ENCODE data around the gene SPNS2. TPM values are rescaled to one million over a fixed set of nuclear protein-coding genes. Genes with fewer than 3 reads are reported as not detected.

SPNS2 gene
- total RNA-seq, 1 donor from 2014 or later, result 11.4 TPM

DNA sequence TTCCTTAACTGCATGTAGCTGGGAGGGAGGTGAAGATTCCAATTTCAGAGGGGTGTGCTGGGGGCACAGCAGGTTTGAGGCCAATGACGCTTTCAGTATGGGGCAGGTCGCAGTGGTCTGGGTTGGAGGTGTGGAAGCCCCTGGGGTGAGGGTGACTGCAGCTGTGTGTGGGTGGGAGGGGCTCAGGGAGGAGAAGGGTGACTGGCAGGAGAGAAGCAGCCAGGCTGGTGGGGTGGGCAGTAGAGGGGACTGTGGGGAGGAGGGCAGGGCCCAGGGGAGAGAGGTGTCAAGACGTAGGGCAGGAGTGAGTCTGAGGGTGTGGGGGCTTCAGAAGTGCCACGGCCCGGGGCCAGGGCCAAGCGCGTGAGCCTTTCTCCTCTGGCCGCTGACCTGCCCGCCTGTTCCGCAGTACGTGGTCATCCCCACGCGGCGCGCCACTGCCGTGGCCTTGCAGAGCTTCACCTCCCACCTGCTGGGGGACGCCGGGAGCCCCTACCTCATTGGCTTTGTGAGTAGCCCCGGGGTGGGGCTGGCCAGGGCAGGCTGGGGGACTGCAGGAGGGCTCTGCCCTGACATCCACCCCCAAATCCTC, 37.1 kb downstream of the SPNS2 start:
- no peak for ATAC-seq
- no peak for DNase-seq (ENCODE audit: low spot score)

DNA sequence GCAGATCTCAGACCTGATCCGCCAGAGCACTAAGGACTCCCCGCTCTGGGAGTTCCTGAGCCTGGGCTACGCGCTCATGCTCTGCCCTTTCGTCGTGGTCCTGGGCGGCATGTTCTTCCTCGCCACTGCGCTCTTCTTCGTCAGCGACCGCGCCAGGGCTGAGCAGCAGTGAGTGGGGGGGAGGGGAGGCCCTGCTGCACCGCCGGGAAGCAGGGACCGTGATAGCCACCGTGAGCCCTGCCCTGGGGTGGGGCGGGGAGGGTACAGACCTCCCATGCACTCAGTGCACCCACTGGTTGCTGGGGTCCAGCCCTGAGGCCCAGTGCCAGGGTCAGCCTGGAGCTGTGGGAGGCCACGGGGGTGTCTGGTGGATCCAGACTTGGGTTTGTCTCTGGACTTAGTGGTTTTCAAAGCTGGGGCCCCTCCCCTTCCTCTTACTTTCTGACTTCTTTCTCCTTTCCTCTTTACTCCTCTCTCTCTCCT, 37.6 kb downstream of the SPNS2 start:
- DNase-seq (ENCODE audit: low spot score), result no peak

DNA sequence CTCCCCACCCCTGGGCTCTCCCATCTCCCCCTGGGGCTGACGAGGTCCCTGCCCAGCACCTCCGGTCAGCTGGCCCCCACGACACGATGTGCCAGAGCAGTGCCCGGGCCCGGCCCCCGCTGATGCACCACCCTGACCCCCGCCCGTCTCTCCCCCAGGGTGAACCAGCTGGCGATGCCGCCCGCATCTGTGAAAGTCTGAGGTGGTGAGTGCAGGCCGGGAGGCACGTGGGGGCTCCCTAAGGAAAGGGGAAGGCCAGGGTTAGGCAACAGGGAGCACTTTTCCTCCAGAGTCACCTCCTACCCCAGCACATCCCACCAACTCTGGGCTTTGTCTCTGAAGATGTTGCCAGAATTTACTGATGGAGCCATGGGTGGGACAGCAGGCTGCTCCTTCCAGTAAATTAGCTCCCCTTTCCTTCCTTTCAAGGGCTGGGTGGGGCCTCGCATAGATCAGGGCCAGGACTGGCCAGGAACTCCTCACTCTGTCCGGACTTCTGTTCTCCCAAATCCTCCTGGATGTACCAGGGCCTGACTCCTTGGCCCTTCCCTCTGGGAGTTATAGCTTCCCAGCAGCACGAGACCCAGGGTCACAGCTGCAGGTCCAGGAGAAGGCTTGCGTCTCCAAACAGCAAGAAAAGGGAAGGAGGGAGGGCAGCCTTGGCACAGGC, 38.2 kb downstream of the SPNS2 start:
- no peak for DNase-seq (ENCODE audit: low spot score)
- ATAC-seq, result no peak

More for the DNA sequence above, 37.6 kb downstream of the SPNS2 start:
- no peak for ATAC-seq

DNA sequence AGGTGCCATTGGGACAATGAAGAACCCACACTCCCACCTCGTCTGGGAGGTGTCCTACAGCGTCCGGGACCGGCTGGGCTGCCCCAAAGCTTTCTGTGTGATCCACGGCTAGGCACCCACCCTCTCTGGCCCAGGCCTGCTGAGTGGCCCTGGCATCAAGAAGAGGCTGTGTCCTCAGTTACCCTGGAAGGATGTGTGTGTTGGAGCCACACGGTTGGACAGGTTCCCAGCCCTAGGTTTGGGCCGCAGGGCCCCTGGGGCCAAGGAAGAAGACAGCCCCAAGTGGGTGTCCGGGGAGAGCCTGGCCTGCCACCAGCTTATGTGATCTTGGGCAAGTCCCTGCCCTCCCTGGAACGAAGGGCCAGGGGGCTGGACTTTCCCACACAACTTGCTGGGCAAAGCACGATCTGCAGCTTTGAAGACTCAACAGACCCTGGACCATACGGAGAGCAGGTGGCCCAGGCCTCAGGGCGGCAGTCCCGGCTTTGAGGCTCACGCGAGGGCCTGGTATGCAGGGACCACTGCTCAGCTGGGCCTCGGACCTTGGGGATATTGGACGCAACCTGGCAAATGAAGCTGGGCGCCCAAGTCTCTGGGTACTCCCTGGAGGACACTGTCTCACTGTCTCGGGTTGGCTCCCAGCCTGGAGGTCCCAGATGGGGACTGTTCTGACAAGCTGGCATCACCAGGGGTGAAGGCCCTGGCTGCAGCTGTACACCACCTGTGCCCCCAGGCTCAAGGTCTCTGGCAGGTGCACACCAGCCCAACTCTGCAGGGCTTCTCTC, 39.0 kb downstream of the SPNS2 start:
- DNase-seq (ENCODE audit: low spot score) (no peak), ATAC-seq (no peak)

DNA sequence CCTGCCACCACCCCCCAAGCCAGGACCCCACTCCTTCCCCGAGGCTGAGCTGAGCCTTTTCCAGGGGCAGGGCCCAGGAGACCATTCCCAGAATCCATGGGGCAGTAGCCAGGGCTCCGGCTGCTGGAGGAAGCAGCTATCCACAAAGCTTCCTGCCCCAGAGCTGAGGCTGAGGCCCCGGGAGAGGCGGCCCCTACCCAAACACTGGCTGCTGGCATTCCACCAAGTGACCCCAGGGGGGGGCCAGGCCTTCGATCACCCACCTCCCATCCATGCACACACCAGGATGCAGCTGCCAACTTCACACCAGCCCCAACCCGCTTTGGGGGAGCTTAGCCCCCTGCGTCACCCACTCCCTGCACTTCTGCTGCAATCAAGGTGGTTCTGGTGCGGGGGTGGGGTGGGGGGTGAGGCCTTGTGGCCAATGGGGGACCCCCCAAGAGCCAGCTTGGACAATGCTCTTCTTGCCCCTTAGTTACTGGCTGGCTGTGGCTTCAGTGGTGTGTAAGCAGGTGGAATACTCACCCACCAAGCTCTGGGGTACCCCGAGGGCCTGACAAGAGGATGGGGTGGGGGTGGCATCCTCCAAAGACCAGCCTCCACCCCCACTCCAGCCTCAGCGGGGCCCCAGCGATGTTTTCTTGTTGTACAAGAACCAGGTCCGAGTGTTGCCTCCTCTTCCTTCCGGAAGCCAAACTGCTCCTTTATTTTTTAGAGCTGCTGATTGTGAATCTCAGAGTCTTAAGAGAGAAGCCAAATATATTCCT, 39.7 kb downstream of the SPNS2 start:
- no peak for ATAC-seq

DNA sequence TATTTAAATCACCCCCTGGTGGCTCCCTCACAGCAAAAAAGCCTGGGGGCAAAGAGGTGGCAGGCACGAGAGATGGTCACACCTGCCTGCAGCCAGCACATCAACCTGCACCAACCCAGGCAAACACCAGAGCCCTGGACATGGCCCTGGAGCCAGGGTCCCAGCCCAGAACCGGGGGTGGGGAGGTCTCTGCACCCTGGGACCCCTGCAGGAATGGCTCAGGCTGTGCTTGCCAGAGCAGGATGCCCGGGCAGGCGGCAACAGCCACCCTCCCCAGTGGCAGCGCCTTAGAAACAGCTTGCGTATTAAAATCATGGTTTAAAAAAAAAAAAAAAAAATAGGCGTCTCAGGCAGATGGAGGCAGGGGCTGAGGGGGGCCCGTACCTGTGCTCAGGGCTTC, 40.3 kb downstream of the SPNS2 start:
- DNase-seq (ENCODE audit: low spot score) (no peak), ATAC-seq (no peak)

More for the DNA sequence above, 39.7 kb downstream of the SPNS2 start:
- DNase-seq (ENCODE audit: low spot score), result no peak

DNA sequence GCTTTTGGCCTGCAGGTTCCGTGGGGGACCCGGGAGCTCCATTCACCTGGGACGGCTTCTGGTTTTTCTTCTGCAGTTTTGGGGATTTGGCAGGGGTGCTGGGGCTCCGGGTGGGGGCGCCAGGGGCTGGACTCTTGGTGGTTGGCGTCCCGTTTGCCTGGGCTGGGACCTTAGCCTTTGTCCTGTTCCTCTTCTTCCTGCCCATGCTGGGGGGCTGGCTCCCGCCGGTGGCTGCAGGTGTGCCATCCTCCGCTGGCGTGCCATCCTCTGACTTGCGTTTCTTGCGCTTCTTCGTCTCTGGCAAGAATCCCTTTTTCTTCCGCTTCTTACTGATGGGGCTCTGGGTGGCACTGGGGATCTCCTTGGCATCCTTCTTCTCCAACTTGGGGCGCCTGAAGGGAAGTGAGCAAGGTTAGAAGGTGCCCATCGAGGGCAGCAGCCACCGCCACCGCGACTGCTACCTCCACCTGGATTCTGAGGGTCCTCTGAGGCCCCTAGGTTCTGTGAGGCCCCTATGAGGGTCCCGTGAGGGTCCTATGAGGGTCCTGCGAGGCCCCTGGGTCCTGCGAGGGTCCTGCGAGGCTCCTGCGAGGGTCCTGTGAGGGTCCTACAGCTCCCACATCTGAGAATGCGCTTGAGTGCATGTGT, 41.0 kb downstream of the SPNS2 start:
- ATAC-seq, result no peak
- no peak for DNase-seq (ENCODE audit: low spot score)

DNA sequence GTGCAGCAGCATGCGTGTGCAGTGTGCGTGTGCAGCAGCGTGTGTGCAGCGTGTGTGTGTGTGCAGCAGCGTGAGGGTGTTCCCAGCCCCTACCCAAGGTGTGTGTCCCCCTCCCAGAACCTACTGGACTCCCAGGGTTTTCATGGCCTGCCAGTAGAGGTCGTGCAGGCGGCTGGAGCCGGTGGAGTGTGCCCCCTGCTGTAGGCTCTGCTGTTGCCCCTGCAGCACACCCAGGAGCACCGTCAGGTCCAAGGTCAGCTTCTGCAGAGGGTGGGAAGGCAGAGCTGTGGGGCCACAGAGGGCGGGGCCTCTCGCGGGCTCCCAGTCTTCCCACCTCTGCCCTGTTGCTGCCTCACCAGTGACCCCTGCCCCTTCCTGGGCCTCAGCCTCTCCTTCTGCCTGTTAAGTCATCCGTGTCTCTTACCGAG, 41.6 kb downstream of the SPNS2 start:
- DNase-seq (ENCODE audit: low spot score) (no peak), ATAC-seq (peak; percentile 15)

DNA sequence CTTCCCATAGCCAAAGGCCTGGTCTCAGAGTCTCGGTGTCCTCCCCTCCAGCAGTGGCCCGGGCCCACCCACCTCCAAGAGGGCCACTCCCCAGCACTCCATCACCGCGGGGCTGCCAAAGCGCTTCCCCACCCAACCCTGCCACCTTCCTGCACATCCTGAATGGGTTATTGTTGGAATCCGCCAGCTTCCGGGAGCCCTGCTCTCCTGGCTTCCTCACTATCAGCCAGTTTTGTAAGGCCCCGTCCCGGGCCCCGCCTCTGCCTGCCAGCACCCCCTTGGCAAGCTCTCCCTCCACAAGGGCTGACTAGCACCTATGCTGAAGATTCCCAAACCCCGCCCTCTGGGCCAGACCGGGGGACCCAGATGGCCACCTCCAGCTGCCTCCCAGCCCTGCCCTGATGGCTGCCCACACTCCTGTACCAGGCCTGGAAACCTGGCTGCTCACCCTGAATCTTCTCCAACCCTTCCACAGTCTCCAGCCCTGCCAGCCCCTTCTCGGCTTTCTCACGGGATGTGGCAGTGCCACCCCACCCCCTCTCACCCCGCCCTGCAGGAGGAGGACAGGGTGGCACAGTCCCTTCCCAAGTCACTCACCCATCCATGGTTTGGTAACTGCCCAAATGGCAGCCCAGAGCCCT, 42.1 kb downstream of the SPNS2 start:
- DNase-seq (ENCODE audit: low spot score), result no peak
- ATAC-seq, result no peak

DNA sequence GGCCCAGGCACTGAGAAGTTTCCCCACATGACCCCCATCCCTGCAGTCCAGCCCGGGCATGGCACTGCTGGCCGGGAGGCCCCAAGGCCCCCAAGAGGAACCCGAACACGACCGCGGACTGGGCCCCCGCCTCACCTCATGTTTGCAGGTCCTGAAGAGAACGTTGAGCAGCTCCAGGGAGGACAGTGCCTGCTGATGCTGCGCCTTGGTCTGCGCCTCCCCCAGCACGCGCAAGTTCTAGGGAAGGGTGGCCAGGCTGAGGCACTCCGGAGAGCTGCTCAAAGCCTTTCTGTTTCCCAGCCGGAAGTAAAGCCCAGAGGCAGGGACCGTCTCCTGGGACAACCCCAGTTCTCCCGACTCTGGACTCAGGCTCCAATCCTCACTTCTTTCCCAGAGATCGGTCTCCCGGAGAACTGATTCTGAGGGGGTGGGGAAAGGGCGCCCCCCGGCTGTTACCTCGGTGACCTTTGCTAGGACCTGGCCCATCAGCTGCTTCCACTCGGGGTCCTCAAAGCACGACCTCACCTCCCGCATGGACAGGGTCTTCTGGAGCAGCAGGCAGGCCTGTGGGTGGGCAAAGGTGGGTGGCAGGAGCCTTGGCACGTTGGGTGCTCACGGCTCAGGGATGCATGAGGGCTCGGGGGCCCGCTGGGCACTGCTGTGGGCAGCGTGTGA, 42.8 kb downstream of the SPNS2 start:
- no peak for ATAC-seq
- DNase-seq (ENCODE audit: low spot score), result no peak

DNA sequence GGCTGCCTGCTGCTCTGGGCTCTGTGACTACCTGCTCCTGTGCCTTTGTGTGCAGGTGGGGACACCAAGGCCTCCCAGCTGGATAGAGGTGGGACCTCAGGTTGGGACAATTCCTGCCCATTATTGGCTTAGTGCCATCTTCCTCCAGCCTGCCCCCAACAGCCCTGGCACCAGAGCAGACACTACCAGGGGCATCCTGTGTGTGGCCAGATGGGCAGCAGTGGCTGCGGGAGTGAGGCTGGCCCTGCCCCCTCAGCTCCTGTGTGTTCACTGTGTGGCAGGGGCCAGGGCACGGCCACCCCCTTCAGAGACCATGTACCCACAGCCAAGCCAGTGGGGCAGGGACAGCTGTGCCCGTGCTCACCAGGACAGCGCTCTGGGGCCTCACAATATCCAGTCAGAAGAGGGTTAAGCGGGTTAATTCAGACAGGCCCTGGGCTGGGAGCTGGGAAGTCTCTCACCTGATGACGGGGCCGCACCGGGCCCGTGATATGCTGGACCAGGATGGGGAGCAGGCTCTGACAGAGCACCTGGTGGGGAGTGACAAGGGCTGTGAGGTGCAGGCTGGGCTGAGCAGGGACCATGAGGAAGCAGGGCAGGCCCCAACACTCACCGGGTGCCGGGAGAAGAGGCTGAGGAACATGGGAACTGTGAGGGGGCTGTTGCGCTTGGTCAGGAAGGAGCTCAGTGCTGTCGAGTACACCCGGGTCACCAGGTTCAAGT, 43.5 kb downstream of the SPNS2 start:
- DNase-seq (ENCODE audit: low spot score) (no peak), ATAC-seq (no peak)

DNA sequence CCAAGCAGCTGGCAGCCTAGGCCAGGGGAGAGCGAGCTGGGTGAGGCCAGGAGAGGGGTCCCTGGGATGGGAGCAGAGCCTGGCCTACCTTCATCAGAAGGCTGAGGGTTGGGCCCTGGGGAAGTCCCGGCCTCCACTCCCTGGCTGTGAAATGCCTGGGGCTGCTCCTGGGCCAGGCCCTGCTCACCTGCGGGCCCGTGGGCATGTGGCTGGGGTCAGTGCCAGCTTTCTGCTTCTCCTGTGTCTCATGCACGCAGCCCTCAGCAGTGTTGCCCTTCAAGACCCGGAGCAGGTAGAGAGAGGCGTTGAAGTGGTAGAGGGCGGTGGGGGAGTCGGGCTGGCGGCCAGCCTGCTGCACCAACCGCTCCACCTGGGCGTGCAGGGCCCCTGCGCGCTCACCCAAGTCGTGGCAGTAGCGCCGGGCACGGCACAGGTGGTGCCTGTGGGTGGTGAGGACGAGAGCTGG, 44.1 kb downstream of the SPNS2 start:
- ATAC-seq (no peak), DNase-seq (ENCODE audit: low spot score) (no peak)

DNA sequence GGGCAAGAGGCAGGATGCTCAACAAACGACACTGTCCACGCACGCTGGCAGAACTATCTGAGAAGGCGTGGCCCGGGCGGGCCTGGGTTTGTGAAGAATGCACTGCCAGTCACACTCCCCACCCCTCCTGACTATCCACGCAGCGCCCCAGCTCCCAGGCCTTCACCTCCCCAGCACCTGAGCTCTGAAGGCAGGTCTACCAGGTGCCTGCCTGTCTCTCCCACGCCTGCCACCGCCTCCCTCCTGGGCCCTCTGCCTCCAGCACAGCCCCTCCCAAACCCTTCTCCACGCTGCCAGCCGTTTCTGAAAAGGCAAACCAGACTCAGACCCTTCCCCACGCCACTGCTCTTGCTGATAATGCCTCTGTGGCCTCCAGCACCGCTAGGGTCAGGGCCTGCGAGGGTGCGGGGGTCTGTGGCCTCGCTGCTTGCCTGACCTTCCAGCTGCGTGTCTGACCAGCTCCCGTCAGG, 44.9 kb downstream of the SPNS2 start:
- DNase-seq (ENCODE audit: low spot score), result no peak
- ATAC-seq, result no peak

DNA sequence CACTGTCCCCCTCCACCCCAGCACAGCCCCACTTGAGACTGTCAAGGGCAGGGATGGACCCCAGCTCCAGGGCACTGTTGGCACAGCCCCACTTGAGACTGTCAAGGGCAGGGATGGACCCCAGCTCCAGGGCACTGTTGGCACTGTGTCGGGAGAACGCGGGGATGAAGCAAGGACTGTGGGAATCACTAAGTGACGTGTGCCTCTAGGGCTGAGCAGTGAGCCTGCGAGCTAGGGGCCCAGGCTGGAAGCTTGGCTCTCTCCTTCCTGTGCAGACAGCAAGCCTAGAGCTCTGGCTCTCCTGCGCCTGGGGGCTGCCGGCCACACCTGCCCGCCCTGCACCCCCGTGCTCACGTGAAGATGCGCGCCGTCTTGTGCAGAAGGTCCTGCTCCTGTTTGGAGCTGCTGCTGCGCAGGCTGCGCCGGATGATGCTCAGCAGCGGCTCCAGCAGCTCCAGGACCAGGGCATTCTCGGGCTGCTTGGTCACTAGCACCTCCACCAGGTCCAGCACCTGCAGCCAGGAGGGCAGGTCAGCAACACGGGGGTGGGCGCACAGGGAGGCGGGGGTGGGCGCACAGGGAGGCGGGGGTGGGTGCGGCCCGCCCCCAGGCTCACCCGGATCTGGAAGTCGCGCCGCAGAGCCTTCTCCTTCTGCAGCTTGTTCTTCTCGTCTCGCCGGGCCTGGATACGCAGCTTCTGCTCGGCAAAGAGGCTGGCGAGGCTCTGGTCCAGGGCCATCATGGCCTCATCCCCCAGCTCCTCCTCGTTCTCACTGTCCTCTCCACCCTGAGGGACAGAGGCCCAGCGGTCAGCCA, 45.7 kb downstream of the SPNS2 start:
- ATAC-seq, result no peak
- no peak for DNase-seq (ENCODE audit: low spot score)

DNA sequence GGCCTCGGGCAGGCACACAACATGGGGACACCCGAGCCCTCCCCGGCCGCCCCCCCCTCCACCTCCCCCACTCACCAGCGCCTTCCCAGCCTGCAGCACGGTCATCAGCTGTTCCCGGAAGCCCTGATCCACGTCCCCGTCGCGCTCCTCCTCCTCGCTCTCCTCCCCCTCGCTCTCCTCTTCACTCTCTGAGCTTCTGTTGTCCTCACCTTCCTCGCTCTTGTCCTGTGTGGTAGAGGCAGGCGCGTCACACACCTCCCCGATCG, 46.2 kb downstream of the SPNS2 start:
- DNase-seq (ENCODE audit: low spot score), result no peak
- no peak for ATAC-seq

DNA sequence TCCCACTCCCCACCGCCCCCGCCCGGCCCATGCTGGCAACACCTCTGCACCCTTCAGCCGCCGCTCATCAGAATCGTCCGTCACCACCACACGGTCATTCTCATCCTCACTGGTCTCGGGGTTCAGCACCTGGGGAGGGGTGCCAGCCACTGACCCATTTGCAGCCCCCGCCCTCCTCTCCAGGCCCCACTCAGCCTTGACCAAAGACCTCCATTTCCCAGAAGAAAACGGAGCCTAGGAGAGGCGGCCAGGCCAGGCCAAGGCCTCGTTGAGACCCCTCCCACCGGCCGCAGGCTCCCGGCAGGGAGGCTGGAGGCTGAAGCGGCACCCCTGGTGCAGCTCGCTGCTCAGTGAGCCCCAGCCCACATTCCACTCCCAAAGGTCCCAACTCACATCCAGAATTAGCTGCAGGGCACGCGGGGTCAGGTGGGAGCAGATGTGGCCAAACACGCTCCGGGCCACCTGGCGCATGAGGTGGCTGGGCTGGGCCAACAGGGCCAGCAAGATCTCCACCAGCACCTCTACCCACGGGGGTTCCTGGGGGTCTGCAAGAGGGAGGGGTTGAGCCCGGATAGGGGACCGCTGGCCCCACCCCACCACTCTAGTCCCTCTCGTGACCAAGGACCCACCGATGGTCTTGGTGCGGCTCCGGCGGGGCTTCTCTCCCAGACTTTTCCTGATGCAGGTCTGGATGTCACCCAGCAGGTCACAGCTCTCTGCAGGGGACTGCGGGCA, 46.7 kb downstream of the SPNS2 start:
- DNase-seq (ENCODE audit: low spot score), result no peak
- ATAC-seq, result no peak

DNA sequence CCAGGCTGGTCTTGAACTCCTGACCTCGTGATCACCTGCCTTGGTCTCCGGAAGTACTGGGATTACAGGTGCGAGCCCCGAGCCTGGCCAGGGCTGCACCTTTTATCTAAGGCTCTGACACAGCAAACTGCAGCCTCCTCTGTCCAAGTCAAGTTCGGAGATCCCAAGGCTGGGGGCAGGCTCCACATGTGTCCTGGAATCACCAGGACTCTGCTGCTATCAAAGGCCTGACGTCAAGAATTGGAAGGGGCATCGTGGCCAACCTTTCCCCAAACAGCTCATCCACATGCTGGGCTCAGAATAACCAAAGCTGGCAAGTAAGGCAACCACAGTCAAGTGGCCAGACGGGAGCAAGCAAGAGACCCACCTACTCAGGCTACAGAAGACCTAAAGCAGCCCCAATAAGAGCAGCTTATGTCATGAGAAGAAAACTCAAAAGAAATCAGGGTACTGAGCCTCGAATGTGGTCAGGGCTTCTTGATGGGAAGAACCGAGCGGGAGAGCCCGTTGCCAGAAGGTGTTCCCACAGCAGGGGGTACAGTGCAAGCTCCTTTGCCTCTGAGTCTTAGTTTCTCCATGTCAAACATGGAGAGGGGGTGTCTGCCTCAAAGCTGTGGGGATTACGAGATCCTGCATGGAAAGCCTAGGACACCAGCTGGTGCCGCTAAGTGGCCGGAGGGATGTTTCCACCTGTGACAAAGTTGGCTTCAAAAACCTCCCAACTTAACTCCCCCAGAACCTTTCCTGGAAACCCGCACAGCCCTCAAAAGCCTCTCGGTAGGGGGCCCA, 48.6 kb downstream of the SPNS2 start:
- no peak for DNase-seq (ENCODE audit: low spot score)
- ATAC-seq, result no peak

Data from left lobe of liver (tissue), 2 donors.